Progenitor cell of endocrine pancreas (in vitro differentiated cells): ENCODE data around the gene C19orf47. TPM values are rescaled to one million over a fixed set of nuclear protein-coding genes. Genes with fewer than 3 reads are reported as not detected.

ENCODE experiments used
- DNase-seq: peaks from one replicate; pipeline ENCODE4 v3.0.0; 2021; ENCODE audit warnings: low spot score; ENCODE audit not compliant: unreplicated experiment
- H3K27ac Mint-ChIP-seq: 2 replicates; pipeline ENCODE4 v1.8.0; 2021; ENCODE audit warnings: mild to moderate bottlenecking, moderate library complexity, mixed read lengths
- H3K27me3 Mint-ChIP-seq: 2 replicates; pipeline ENCODE4 v1.8.0; 2021; ENCODE audit warnings: mixed read lengths
- H3K36me3 Mint-ChIP-seq: 2 replicates; pipeline ENCODE4 v1.8.0; 2022; ENCODE audit warnings: mixed read lengths; ENCODE audit not compliant: insufficient read depth
- H3K4me1 Mint-ChIP-seq: 2 replicates; pipeline ENCODE4 v1.8.0; 2021; ENCODE audit warnings: low read depth, mixed read lengths
- H3K4me3 Mint-ChIP-seq: 2 replicates; pipeline ENCODE4 v1.8.0; 2021; ENCODE audit warnings: low read depth, mild to moderate bottlenecking, moderate library complexity, mixed read lengths
- H3K9me3 Mint-ChIP-seq: 2 replicates; pipeline ENCODE4 v1.8.0; 2021; ENCODE audit warnings: low read depth, mixed read lengths
- CTCF ChIP-seq: fragments of 200-600 bp; sonication (generic); IDR thresholded peaks from one replicate; pipeline ENCODE4 v1.5.0; 2021; ENCODE audit warnings: antibody characterized with exemption, mild to moderate bottlenecking; ENCODE audit not compliant: unreplicated experiment
- total RNA-seq: library from RNA; stranded (reverse); gene quantifications from 2 replicates; pipeline ENCODE4 v1.2.1, GENCODE V29; 2021

C19orf47 gene
- total RNA-seq, 1 donor from 2014 or later = 19.1 TPM

GRCh38 chr19:40380199-40381037 lies 32.2 kb upstream of the C19orf47 start:
- Mint-ChIP-seq H3K4me3 (no peak overlapping the region), H3K36me3 (peaks cover 6% of the 10 kb centered on the region), H3K9me3 (no peaks in the 10 kb centered on the region), H3K4me1 (no peaks in the 10 kb centered on the region), H3K27ac (no peak overlapping the region), H3K27me3 (no peaks in the 10 kb centered on the region)
- TF ChIP-seq CTCF = no peak
- DNase-seq = no peak

- no peak for TF ChIP-seq CTCF
- Mint-ChIP-seq H3K36me3 (peaks cover 9% of the 10 kb centered on the region), H3K4me1 (no peaks in the 10 kb centered on the region), H3K27ac (peak overlapping the region; percentile 74), H3K4me3 (no peak overlapping the region), H3K9me3 (no peaks in the 10 kb centered on the region), H3K27me3 (no peaks in the 10 kb centered on the region)
- DNase-seq = no peak
Measured at GRCh38 chr19:40379446-40380198, 31.4 kb upstream of the C19orf47 start.

- no peak overlapping the region for H3K27ac Mint-ChIP-seq
- no peaks in the 10 kb centered on the region for H3K9me3 Mint-ChIP-seq
- H3K4me1 Mint-ChIP-seq = no peaks in the 10 kb centered on the region
- TF ChIP-seq CTCF = no peak
- no peaks in the 10 kb centered on the region for H3K27me3 Mint-ChIP-seq
- DNase-seq = no peak
- H3K36me3 Mint-ChIP-seq = peaks cover 13% of the 10 kb centered on the region
- no peak overlapping the region for H3K4me3 Mint-ChIP-seq
Measured at GRCh38 chr19:40378509-40378908, 30.3 kb upstream of the C19orf47 start.

GRCh38 chr19:40377876-40378385 lies 29.7 kb upstream of the C19orf47 start:
- Mint-ChIP-seq H3K9me3 (no peaks in the 10 kb centered on the region), H3K4me1 (no peaks in the 10 kb centered on the region), H3K4me3 (no peak overlapping the region), H3K27ac (no peak overlapping the region), H3K27me3 (no peaks in the 10 kb centered on the region), H3K36me3 (peaks cover 13% of the 10 kb centered on the region)
- no peak for DNase-seq
- no peak for TF ChIP-seq CTCF

- H3K4me3 Mint-ChIP-seq = no peak overlapping the region
- no peak for DNase-seq
- no peaks in the 10 kb centered on the region for H3K27me3 Mint-ChIP-seq
- H3K27ac Mint-ChIP-seq = no peak overlapping the region
- no peak for TF ChIP-seq CTCF
- H3K9me3 Mint-ChIP-seq = no peaks in the 10 kb centered on the region
- peaks cover 13% of the 10 kb centered on the region for H3K36me3 Mint-ChIP-seq
- H3K4me1 Mint-ChIP-seq = no peaks in the 10 kb centered on the region
Measured at GRCh38 chr19:40376286-40376862, 28.2 kb upstream of the C19orf47 start.
